B cell (primary cell): ENCODE data around the gene MRPL34.

Experiments
- EZH2 ChIP-seq: IDR thresholded peaks from 2 replicates; pipeline ENCODE4 v1.6.1; 2012; ENCODE audit warnings: borderline replicate concordance, low read depth, mild to moderate bottlenecking, moderate library complexity, low read length; ENCODE audit not compliant: insufficient read depth, poor library complexity, severe bottlenecking
- TF ChIP-seq, protein P1 (sequence below): fragments of 200-600 bp; IDR thresholded peaks from one replicate; pipeline ENCODE4 v1.8.0; 2022; ENCODE audit warnings: antibody characterized with exemption, mild to moderate bottlenecking

- TF ChIP-seq, protein P1, sequence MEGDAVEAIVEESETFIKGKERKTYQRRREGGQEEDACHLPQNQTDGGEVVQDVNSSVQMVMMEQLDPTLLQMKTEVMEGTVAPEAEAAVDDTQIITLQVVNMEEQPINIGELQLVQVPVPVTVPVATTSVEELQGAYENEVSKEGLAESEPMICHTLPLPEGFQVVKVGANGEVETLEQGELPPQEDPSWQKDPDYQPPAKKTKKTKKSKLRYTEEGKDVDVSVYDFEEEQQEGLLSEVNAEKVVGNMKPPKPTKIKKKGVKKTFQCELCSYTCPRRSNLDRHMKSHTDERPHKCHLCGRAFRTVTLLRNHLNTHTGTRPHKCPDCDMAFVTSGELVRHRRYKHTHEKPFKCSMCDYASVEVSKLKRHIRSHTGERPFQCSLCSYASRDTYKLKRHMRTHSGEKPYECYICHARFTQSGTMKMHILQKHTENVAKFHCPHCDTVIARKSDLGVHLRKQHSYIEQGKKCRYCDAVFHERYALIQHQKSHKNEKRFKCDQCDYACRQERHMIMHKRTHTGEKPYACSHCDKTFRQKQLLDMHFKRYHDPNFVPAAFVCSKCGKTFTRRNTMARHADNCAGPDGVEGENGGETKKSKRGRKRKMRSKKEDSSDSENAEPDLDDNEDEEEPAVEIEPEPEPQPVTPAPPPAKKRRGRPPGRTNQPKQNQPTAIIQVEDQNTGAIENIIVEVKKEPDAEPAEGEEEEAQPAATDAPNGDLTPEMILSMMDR = no peak
- TF ChIP-seq EZH2 = no peak
Measured at GRCh38 chr19:17332677-17333581, 27.3 kb downstream of the MRPL34 start.
